AG04450 (cell line): Measurements from ENCODE around the gene COL5A1. TPM values are rescaled to one million over a fixed set of nuclear protein-coding genes. Genes with fewer than 3 reads are reported as not detected.

Source experiments
- CTCF ChIA-PET: fragments of 300-600, 350-600 bp; formaldehyde crosslinking; extraction: SDS; loops from one replicate; lab custom pipeline; 2022; ENCODE audit warnings: antibody characterized with exemption, inconsistent platforms; lab: Charles Lee
- POLR2A ChIA-PET: fragments of 350-600 bp; formaldehyde crosslinking; extraction: SDS; loops from one replicate; lab custom pipeline; 2021; ENCODE audit warnings: antibody characterized with exemption, inconsistent platforms; lab: Yijun Ruan, JAX
- DNase-seq: peaks from one replicate; pipeline ENCODE4 v3.0.0-alpha.2; 2011; ENCODE audit warnings: low read depth, low spot score
- H3K27ac ChIP-seq: one replicate; pipeline ENCODE4 v1.5.1; 2012; ENCODE audit warnings: low read depth, low read length, control low read depth
- H3K27me3 ChIP-seq: one replicate; pipeline ENCODE4 v1.6.0; 2012; ENCODE audit warnings: low read length; ENCODE audit not compliant: control insufficient read depth, insufficient read depth
- H3K4me3 ChIP-seq: 2 replicates; pipeline ENCODE4 v1.5.1; 2011; ENCODE audit warnings: mild to moderate bottlenecking, low read depth, low read length, control low read depth
- H3K9me3 ChIP-seq: 2 replicates; pipeline ENCODE4 v1.5.1; 2012; ENCODE audit warnings: low read length; ENCODE audit not compliant: control insufficient read depth, insufficient read depth
- CTCF ChIP-seq: IDR thresholded peaks from 2 replicates; pipeline ENCODE4 v1.5.1; 2011; ENCODE audit warnings: low read depth, low read length, control low read depth, inconsistent platforms
- polyA plus RNA-seq: library from polyadenylated mRNA; depleted of rRNA; stranded (reverse); fragments of >200 nt; gene quantifications from 2 replicates; pipeline ENCODE4 v1.2.3, GENCODE V29; 2011

Gene COL5A1
- polyA plus RNA-seq, 1 experiment = 73.3 TPM

GRCh38 chr9:134830126-134830525 is 188.5 kb downstream of the COL5A1 start:
- no peaks in the 10 kb centered on the region; the same call in 1 of the 2 replicates for H3K9me3 ChIP-seq
- no peak overlapping the region for H3K4me3 ChIP-seq
- POLR2A ChIA-PET = no interaction called here
- DNase-seq = no peak
- H3K27ac ChIP-seq = no peak overlapping the region
- CTCF ChIA-PET = no interaction called here
- no peak for TF ChIP-seq CTCF
- no peaks in the 10 kb centered on the region for H3K27me3 ChIP-seq

GRCh38 chr9:134830926-134831720 is 189.5 kb downstream of the COL5A1 start:
- no peak for TF ChIP-seq CTCF

GRCh38 chr9:134832471-134832870 is 190.9 kb downstream of the COL5A1 start:
- DNase-seq = no peak
- no peak for TF ChIP-seq CTCF
- ChIA-PET POLR2A (no interaction called here), CTCF (no interaction called here)
- Histone ChIP-seq H3K9me3 (no peaks in the 10 kb centered on the region; the same call in 1 of the 2 replicates), H3K27ac (no peak overlapping the region), H3K27me3 (no peaks in the 10 kb centered on the region), H3K4me3 (no peak overlapping the region)

More at GRCh38 chr9:134830926-134831720, 189.5 kb downstream of the COL5A1 start:
- Histone ChIP-seq H3K4me3 (no peak overlapping the region), H3K27me3 (no peaks in the 10 kb centered on the region), H3K27ac (peak overlapping the region; percentile 2), H3K9me3 (no peaks in the 10 kb centered on the region; the same call in 1 of the 2 replicates)
- ChIA-PET CTCF (no interaction called here), POLR2A (no interaction called here)
- DNase-seq = no peak

- no peak for TF ChIP-seq CTCF
- H3K4me3 ChIP-seq = no peak overlapping the region
- CTCF ChIA-PET = no interaction called here
- no peaks in the 10 kb centered on the region for H3K27me3 ChIP-seq
- POLR2A ChIA-PET = no interaction called here
- DNase-seq = no peak
- H3K27ac ChIP-seq = no peak overlapping the region
- no peaks in the 10 kb centered on the region; the same call in 1 of the 2 replicates for H3K9me3 ChIP-seq
Observed at GRCh38 chr9:134833294-134833880, 191.8 kb downstream of the COL5A1 start.
